Ovary (tissue), 3 donors: ENCODE measurements around the gene INPP5A.

Experiments
- EP300 ChIP-seq: sonication (generic); formaldehyde crosslinking; IDR thresholded peaks from one replicate; pipeline ENCODE4 v1.6.1; 2017; ENCODE audit warnings: antibody characterized with exemption
- POLR2A ChIP-seq: fragments of 450-650 bp; IDR thresholded peaks from one replicate; pipeline ENCODE4 v1.6.1; 2017; ENCODE audit warnings: antibody characterized with exemption, mild to moderate bottlenecking, moderate library complexity
- TF ChIP-seq, protein P1 (sequence below), 3 donors: fragments of 450-650 bp in 2 of 3; fragments of 200-600 bp in 1 of 3; IDR thresholded peaks; one replicate each; pipeline versions ENCODE4 v1.5.1 to v1.8.0; 2016 to 2022; ENCODE audit warnings: antibody characterized with exemption in 3 of 3, mild to moderate bottlenecking in 1 of 3
- donor health status: DM: no; HTN: no; CAD: no.

DNA sequence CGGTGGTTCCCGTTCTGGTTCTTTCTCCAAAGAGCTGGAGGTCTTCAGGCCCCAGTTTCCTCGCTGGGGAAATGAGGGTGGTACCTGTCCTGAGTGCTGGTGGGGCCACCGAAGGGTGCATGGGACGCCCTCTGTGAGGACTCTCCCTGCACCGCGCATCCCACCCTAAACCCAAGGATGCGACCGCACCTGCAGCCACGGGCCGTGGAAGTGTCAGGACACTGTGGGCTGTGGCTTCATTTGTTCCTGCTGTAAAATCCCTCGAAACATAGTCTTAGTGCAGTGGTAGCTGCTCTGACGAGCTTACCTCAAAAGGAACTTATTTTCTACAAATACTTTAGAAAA is 164.2 kb downstream of the INPP5A start:
- TF ChIP-seq, protein P1, sequence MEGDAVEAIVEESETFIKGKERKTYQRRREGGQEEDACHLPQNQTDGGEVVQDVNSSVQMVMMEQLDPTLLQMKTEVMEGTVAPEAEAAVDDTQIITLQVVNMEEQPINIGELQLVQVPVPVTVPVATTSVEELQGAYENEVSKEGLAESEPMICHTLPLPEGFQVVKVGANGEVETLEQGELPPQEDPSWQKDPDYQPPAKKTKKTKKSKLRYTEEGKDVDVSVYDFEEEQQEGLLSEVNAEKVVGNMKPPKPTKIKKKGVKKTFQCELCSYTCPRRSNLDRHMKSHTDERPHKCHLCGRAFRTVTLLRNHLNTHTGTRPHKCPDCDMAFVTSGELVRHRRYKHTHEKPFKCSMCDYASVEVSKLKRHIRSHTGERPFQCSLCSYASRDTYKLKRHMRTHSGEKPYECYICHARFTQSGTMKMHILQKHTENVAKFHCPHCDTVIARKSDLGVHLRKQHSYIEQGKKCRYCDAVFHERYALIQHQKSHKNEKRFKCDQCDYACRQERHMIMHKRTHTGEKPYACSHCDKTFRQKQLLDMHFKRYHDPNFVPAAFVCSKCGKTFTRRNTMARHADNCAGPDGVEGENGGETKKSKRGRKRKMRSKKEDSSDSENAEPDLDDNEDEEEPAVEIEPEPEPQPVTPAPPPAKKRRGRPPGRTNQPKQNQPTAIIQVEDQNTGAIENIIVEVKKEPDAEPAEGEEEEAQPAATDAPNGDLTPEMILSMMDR (IDR thresholded peaks at IDR 0.05) = no peak
- TF ChIP-seq POLR2A (no peak), EP300 (no peak)
